CD14-positive monocyte (primary cell): ENCODE data around the gene GPER1. TPM values are rescaled to one million over a fixed set of nuclear protein-coding genes. Genes with fewer than 3 reads are reported as not detected.

Source experiments
- DNase-seq, 3 donors: peaks; one replicate each; pipeline ENCODE4 v3.0.0-alpha.2; 2011 to 2022
- H2AFZ ChIP-seq: 2 replicates; pipeline ENCODE4 v1.6.0; 2012; ENCODE audit warnings: mild to moderate bottlenecking, low read depth, low read length, inconsistent platforms; ENCODE audit not compliant: insufficient read depth, poor library complexity, severe bottlenecking
- H3K27ac ChIP-seq, 2 donors: 1 replicate in 1 of 2; 2 replicates in 1 of 2; pipeline ENCODE4 v1.5.1; 2012 to 2013; ENCODE audit warnings: low read length in 2 of 2, control low read depth in 1 of 2, inconsistent platforms in 1 of 2, low read depth in 1 of 2, mild to moderate bottlenecking in 1 of 2
- H3K27me3 ChIP-seq, 2 donors: one replicate each; pipeline versions ENCODE4 v1.6.0 to v1.6.1; 2011 to 2013; ENCODE audit warnings: low read length in 2 of 2; ENCODE audit not compliant: control insufficient read depth in 2 of 2, insufficient read depth in 2 of 2
- H3K36me3 ChIP-seq, 2 donors: replicated peaks in 1 of 2; 1 replicate in 1 of 2; 2 replicates in 1 of 2; pipeline versions ENCODE4 v1.5.1 to v1.6.1; 2012 to 2013; ENCODE audit warnings: low read length in 2 of 2, control low read depth in 1 of 2, inconsistent platforms in 1 of 2, mild to moderate bottlenecking in 1 of 2; ENCODE audit not compliant: insufficient read depth in 2 of 2, control insufficient read depth in 1 of 2
- H3K4me1 ChIP-seq, 2 donors: 1 replicate in 1 of 2; 2 replicates in 1 of 2; pipeline versions ENCODE4 v1.5.1 to v1.6.1; 2012 to 2013; ENCODE audit warnings: low read length in 2 of 2, control low read depth in 1 of 2, inconsistent platforms in 1 of 2, mild to moderate bottlenecking in 1 of 2, moderate library complexity in 1 of 2; ENCODE audit not compliant: insufficient read depth in 2 of 2, control insufficient read depth in 1 of 2
- H3K4me2 ChIP-seq: replicated peaks from 2 replicates; pipeline ENCODE3; 2012; ENCODE audit warnings: low read length, moderate library complexity, mild to moderate bottlenecking; ENCODE audit not compliant: poor library complexity, severe bottlenecking; ENCODE audit errors: extremely low read depth
- H3K4me3 ChIP-seq, 3 experiments: fragments of 200-600 bp in 1 of 3; sonication (generic) in 1 of 3; replicated peaks in 1 of 3; 1 replicate in 2 of 3; 2 replicates in 1 of 3; pipeline ENCODE4 v1.5.1; 2011 to 2013; ENCODE audit warnings: low read length in 3 of 3, mild to moderate bottlenecking in 3 of 3, control low read depth in 2 of 3, low read depth in 2 of 3, inconsistent platforms in 1 of 3, moderate library complexity in 1 of 3
- H3K79me2 ChIP-seq: 2 replicates; pipeline ENCODE4 v1.6.0; 2012; ENCODE audit warnings: mild to moderate bottlenecking, control low read depth, inconsistent platforms, low read length, moderate library complexity; ENCODE audit not compliant: insufficient read depth
- H3K9ac ChIP-seq: 2 replicates; pipeline ENCODE4 v1.6.0; 2017; ENCODE audit warnings: low read length, mild to moderate bottlenecking; ENCODE audit not compliant: insufficient read depth, poor library complexity, severe bottlenecking
- H3K9me3 ChIP-seq, 2 donors: replicated peaks in 1 of 2; 1 replicate in 1 of 2; 2 replicates in 1 of 2; pipeline versions ENCODE4 v1.5.1 to v1.6.1; 2012 to 2013; ENCODE audit warnings: low read length in 2 of 2, control low read depth in 1 of 2; ENCODE audit not compliant: control insufficient read depth in 1 of 2, insufficient read depth in 1 of 2
- H4K20me1 ChIP-seq: 2 replicates; pipeline ENCODE4 v1.6.0; 2012; ENCODE audit warnings: mild to moderate bottlenecking, low read length, control low read depth, moderate library complexity; ENCODE audit not compliant: insufficient read depth
- H3K27ac Mint-ChIP-seq, 7 donors: one replicate each; pipeline ENCODE4 v1.8.0; 2020; ENCODE audit warnings: mild to moderate bottlenecking in 7 of 7, mixed read lengths in 7 of 7, moderate library complexity in 6 of 7, inconsistent platforms in 2 of 7
- H3K27me3 Mint-ChIP-seq, 3 donors: one replicate each; pipeline ENCODE4 v1.8.0; 2021 to 2022; ENCODE audit warnings: low read depth in 3 of 3, mild to moderate bottlenecking in 3 of 3, mixed read lengths in 3 of 3, moderate library complexity in 3 of 3, inconsistent platforms in 1 of 3
- H3K36me3 Mint-ChIP-seq, 2 donors: one replicate each; pipeline ENCODE4 v1.8.0; 2020; ENCODE audit warnings: mixed read lengths in 2 of 2, inconsistent platforms in 1 of 2, mild to moderate bottlenecking in 1 of 2
- H3K4me1 Mint-ChIP-seq: one replicate; pipeline ENCODE4 v1.8.0; 2020; ENCODE audit warnings: mild to moderate bottlenecking, mixed read lengths
- H3K4me3 Mint-ChIP-seq, 2 donors: one replicate each; pipeline ENCODE4 v1.8.0; 2020; ENCODE audit warnings: mild to moderate bottlenecking in 2 of 2, mixed read lengths in 2 of 2, moderate library complexity in 1 of 2
- H3K9me3 Mint-ChIP-seq, 7 donors: one replicate each; pipeline ENCODE4 v1.8.0; 2020 to 2022; ENCODE audit warnings: mixed read lengths in 7 of 7, mild to moderate bottlenecking in 6 of 7, moderate library complexity in 6 of 7, inconsistent platforms in 2 of 7
- CTCF ChIP-seq: fragments of 200-600 bp; IDR thresholded peaks from one replicate; pipeline ENCODE4 v1.8.0; 2022; ENCODE audit warnings: antibody characterized with exemption, mild to moderate bottlenecking
- WGBS: methylation state at CpG from one replicate; pipeline ENCODE4 v1.1.5; 2013; ENCODE audit warnings: missing lambda C conversion rate; ENCODE audit not compliant: insufficient coverage; 5-methylcytosine and 5-hydroxymethylcytosine counted together
- intact Hi-C, 2 donors: fragments of 100-400 bp; cut with micrococcal nuclease; formaldehyde crosslinking; loops; one replicate each; pipeline versions ENCODE4 v1.15.0 to v1.15.1; 2023
- polyA plus RNA-seq, 3 donors: library from polyadenylated mRNA; depleted of rRNA in 1 of 3; unstranded in 2 of 3; stranded (reverse) in 1 of 3; fragments of 300-500 nt in 2 of 3; fragments of >200 nt in 1 of 3; fragmentation: Illumina TruSeq in 2 of 3; gene quantifications; 1 replicate in 2 of 3; 2 replicates in 1 of 3; pipeline ENCODE4 v1.2.3, GENCODE V29; 2012 to 2021

GPER1 gene
- polyA plus RNA-seq, 3 donors, result 0.35 to 10.0 (median 4.1) TPM

- peaks cover 4 to 6% of the 10 kb centered on the region in 2 donors for H3K36me3 Mint-ChIP-seq
- Histone ChIP-seq H3K4me1 (peaks cover 1 to 5% of the 10 kb centered on the region in 2 donors), H2AFZ (no peak overlapping the region), H3K79me2 (no peaks in the 10 kb centered on the region), H3K9me3 (no peaks in the 10 kb centered on the region), H3K27me3 (no peaks in the 10 kb centered on the region), H3K4me3 (no peak overlapping the region), H3K27ac (no peak overlapping the region), H3K36me3 (peaks cover 0 to 3% of the 10 kb centered on the region in 2 donors), H4K20me1 (no peaks in the 10 kb centered on the region), H3K9ac (no peak overlapping the region), H3K4me2 (no peak overlapping the region)
- no peak overlapping the region for H3K27ac Mint-ChIP-seq
- H3K9me3 Mint-ChIP-seq, result peaks cover 0 to 4% (median 0%) of the 10 kb centered on the region in 7 donors
- no peak overlapping the region for H3K4me3 Mint-ChIP-seq
- intact Hi-C loops, result no loop called here
- peaks cover 0 to 2% (median 2%) of the 10 kb centered on the region in 3 donors for H3K27me3 Mint-ChIP-seq
- peaks cover 5% of the 10 kb centered on the region for H3K4me1 Mint-ChIP-seq
- no peak for DNase-seq
- WGBS, result 91% methylated on average over 8 of the region's 13 CpGs
- no peak for TF ChIP-seq CTCF
Measured at GRCh38 chr7:1097120-1097504, 9.2 kb downstream of the GPER1 start.

GRCh38 chr7:1098243-1099153 is 10.6 kb downstream of the GPER1 start:
- peaks cover 0 to 4% (median 1%) of the 10 kb centered on the region in 7 donors for H3K9me3 Mint-ChIP-seq
- peaks cover 0 to under 1% of the 10 kb centered on the region in 2 donors for H3K36me3 Mint-ChIP-seq
- H3K27me3 ChIP-seq, result no peaks in the 10 kb centered on the region
- 97% methylated on average over 43 of the region's 43 CpGs for WGBS
- H2AFZ ChIP-seq, result no peak overlapping the region
- peak overlapping the region in 1 of 7 donors; percentile 37 for H3K27ac Mint-ChIP-seq
- no peaks in the 10 kb centered on the region for H3K9me3 ChIP-seq
- no peak overlapping the region for H3K4me2 ChIP-seq
- H4K20me1 ChIP-seq, result no peaks in the 10 kb centered on the region
- TF ChIP-seq CTCF, result no peak
- H3K4me3 ChIP-seq, result no peak overlapping the region
- H3K4me1 Mint-ChIP-seq, result peaks cover 5% of the 10 kb centered on the region
- DNase-seq, result no peak
- H3K36me3 ChIP-seq, result no peaks in the 10 kb centered on the region
- peaks cover 0 to 2% (median 0%) of the 10 kb centered on the region in 3 donors for H3K27me3 Mint-ChIP-seq
- intact Hi-C loops, result no loop called here
- no peak overlapping the region for H3K4me3 Mint-ChIP-seq
- H3K4me1 ChIP-seq, result peaks cover 6 to 11% of the 10 kb centered on the region in 2 donors
- H3K79me2 ChIP-seq, result no peaks in the 10 kb centered on the region
- no peak overlapping the region for H3K27ac ChIP-seq
- no peak overlapping the region for H3K9ac ChIP-seq
